AG20443 (cell line): Measurements from ENCODE around the gene AGAP1.

ENCODE experiments used
- DNase-seq: peaks from one replicate; pipeline ENCODE4 v3.0.0; 2012; ENCODE audit warnings: low spot score, mixed read lengths

The AGAP1 gene

GRCh38 chr2:235665661-235666212 lies 171.9 kb downstream of the AGAP1 start:
- no peak for DNase-seq

GRCh38 chr2:235666213-235666781 lies 172.5 kb downstream of the AGAP1 start:
- peak; percentile 56 for DNase-seq

GRCh38 chr2:235668782-235669181 lies 174.9 kb downstream of the AGAP1 start:
- DNase-seq: no peak

- peak; percentile 92 for DNase-seq
Measured at GRCh38 chr2:235669269-235669831, 175.5 kb downstream of the AGAP1 start.

DNA sequence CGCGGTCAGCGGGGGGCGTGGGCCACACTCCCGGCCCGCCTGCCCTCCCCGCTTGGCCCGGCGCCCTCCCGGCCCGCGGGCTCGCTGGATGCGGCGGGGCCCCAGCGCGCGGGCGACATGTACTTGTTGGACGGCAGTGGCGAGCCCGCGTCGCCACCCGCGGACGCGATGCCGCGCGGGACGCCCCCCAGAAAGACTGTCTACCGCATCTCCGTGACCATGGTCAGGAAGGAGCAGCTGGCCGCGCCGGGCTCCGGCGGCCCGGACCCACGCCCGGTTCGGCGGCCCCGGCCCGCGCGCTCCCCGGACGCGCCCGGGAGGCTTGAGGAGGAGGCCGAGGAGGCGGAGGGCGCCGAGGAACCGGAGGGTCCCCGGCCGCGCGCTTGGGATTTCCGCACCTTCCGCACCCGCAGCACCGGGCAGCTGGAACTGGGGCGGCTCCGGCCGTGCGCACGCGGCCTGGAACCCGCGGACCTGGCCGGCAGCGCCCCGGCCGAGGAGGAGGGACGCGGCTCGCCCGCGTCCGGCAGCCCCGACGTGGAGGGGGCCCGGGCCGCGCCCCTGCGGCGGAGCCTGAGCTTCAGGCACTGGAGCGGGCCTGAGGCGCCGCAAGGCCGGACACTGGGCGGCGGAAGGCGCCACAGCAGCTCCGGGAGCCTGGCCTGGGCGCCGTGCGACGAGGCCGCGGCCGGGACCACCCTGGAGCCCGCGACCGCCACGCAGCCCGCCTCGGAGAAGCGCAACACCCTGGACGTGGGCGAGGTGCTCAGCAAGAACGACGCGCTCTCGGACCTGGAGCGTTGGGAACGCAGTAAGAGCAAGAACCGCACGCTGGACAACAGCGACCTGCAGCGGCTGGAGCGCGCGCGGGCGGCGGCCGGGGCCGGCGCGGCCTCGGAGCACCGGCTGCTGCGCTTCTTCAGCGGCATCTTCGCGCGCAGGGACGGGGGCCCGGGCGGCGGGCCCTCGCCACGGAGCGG lies 176.4 kb downstream of the AGAP1 start:
- DNase-seq: peak; percentile 88

DNA sequence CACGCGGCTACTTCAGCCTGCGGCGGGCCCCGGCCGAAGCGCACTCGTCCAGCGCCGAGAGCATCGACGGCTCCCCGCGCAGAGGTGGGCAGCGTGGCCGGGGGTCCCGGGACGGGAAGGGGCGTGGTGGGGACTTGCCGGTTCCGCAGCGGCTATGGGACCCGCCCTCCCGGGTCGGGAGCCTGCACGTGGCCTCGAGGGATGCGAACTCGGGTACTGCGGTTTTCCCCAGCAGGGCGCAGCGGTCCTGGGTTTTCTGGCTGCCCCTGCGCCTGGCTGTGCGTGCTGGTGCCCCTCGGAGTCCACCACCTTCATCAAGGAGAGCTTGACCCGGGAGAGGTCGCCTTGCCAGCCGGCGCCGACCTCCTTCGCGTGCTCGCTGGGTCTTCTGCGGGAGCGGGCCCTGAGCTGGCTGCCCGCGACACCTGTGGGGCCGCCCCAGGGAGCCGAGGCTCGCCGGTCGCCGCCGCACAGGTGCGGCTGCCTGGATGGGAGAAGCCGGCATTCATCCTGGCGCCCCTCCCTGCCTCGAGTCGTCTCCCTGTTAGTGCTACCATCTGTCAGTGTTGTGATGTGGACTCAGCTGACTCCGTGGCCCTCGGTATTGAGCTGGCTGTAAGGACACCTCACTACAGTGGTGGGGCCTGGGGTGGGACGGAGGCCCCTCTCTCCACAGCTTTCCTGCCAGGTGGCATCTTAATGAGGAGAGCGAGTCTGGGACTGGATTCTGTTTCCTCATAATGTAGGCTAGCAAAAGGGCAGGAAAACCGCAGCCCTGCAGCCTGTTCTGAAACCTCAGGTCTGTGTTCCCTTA lies 177.3 kb downstream of the AGAP1 start:
- DNase-seq: no peak

GRCh38 chr2:235672720-235673119 lies 178.9 kb downstream of the AGAP1 start:
- DNase-seq: no peak

DNA sequence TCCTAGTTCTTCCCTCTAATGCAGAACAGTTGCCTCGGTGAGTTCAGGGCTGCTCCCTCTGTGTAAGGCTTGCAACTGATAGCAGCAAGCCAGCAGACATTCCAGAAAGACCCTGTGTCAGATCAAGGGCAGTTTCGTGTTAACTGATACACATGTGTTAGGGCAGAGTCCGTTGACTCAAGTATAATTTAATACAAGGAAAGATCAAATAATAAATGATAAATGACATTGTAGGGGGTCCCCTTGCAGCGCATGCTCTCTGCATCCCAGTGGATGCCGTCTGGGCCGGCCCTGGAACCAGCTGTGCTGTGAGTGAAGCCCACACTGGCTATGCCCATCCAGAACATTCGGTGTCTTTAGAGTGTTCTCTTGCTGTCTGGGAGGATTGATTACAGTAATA lies 180.3 kb downstream of the AGAP1 start:
- no peak for DNase-seq

DNA sequence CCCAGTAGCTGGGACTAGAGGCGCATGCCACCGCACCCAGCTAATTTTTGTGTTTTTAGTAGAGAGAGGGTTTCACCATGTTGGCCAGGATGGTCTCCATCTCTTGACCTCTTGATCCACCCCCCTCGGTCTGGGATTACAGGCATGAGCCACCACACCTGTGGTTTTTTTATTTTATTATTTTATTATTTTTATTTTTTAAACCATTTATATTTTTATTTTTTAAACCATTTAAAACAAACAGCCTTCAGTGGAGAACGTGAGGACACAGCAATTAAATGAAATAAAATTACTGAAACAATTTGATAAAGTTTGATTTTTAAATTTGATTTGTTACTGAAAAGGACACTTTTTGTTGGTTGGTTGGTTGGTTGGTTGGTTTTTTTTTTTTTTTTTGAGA lies 181.0 kb downstream of the AGAP1 start:
- no peak for DNase-seq

DNA sequence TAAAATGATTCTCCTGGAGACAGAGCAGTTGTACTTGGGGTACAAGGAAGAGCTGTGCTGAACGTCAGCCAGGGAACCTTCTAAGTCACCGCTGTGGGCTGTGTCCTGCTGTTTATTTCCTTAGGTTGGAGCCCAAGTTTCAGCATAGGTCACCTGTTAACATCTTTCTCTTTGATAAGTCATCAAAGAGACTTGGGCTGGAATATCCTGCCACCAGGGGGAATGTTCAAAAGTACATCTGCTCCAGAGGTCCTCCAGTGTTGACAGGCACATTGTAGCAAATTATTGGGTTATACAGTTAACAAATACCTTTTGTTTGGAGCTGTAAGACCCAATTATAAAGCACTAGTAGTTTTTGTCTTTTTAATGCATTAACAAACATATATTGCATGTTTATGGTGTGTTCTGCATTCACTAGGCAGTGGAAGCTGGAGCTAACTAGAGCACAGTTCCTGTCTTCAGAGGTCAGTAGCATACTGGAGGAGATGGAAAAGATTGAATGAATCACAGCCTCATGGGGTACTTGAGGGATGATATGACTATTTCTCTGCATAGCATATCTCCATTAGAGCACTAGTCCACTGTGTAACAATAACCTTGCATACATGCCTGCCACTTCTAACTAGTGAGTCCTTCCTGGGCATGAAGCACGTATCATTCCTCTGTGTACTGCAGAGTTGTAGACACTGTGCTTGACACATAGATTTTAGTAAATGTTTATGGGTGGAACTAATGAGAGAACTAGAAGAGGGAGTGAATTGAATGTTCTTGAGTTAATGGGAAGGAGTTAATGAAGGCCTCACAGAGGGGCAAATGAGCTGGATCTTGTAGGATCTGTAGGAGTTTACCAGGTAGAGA lies 182.1 kb downstream of the AGAP1 start:
- DNase-seq: peak; percentile 33

DNA sequence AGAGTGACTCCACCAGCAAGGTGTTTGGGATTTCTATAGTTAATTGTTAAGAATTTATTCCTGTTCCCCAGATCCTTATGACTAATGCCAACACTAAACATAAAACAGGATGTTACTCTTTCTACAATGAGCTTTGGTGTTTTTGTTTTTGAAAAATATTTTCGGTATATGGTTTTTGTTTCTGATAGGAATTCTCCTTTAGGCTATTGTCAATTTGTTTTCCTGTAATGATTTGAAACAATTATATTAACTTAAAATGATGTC lies 182.6 kb downstream of the AGAP1 start:
- DNase-seq: no peak

- DNase-seq: no peak
Measured at GRCh38 chr2:235677276-235677788, 183.5 kb downstream of the AGAP1 start.

- DNase-seq: no peak
Measured at GRCh38 chr2:235677937-235678336, 184.1 kb downstream of the AGAP1 start.

- DNase-seq: no peak
Measured at GRCh38 chr2:235678712-235679111, 184.9 kb downstream of the AGAP1 start.

DNA sequence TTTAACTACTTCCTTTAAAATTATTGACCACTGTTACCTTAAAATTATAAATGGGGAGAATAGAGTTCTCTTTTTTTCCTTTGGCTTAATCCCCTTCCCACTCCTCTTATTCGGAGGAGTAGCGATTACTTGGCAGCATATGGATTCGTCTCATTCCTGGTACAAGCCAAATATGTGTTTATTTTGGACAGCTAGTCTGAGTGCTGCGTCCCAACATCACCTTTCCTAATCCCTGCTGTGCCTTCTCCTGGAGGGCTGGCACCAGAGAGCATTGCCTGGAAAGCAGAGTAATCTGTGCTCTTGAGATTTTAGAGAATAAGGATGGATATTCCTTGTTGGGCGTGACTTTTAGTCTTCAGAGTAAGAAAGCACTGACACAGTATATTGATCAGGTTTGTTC lies 185.6 kb downstream of the AGAP1 start:
- DNase-seq: no peak

DNA sequence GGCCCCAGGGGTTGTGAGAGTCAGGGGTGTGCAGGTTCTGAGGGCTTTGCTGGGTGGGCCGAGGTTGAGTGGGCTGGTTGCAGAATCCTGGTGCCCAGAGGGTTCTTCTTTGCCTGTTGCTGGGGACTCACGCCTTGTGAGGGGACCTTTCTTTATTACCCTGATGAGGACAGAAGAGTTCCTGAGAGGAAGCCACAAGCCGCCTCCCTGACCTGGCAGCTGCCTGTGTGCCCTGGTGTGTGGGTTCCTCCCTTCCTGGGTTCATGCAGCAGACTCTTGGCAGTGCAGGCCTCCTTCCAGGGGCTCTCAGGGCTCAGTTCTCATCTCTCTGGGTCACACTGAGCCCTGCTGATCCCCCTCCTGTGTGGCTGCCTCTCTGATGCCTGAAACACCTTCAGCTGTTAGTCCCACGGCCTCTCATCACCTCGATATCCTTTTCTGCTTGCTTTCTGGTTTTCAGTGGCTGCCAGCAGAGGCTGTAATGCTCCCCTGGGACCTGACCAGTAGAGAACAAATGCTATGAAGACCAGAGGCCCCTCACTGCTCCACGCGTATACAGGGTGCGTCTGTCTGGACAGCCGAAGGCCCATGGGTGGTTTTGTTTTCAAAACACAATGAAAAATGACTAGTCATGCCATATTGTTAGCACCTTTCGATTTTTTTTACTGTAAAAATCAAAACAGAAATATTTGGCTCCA lies 191.3 kb downstream of the AGAP1 start:
- DNase-seq: no peak

DNA sequence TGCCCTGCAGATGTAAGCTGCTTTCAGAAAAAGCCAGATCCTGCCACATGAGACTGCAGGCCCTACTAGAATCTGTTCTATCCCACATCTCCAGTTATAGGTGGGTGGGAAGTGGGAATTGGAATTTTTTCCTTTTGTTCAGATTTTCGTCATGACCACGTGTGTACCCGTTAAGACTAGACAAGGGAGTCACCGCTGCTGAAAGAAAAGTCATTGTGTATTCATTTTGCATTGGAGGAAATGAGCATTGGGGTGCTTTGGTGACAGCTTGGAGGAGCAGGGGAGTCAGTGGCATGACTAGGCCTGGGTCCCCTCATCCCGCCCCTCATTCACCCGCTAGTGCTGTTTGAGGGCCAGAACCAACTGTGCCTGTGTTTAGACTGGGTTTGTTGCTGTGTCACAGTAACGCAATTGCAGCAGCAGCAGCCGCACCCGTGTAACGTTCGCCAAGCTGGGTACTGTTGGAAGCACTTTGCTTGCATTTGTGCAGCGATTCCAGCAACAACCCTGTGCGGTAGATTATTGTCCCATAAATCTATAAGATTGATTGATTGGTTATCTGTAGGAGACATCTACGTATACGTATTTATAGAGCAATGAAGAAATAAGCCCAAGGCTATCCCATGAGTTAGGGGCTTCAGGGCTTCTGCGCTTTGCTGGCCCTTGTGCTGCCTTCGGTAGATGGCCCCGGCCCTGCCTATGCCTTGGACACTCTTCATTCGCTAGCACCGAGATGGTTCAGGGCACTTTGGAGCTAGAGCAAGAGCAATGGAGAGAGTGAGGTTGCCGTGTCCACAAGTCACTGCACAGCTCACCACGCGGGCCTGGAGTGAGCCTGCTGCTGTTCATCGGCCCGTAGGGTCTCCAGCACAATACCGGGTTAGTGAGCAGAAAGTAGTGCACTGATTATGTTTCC lies 194.9 kb downstream of the AGAP1 start:
- DNase-seq: no peak

GRCh38 chr2:235689427-235689853 lies 195.6 kb downstream of the AGAP1 start:
- DNase-seq: no peak

DNA sequence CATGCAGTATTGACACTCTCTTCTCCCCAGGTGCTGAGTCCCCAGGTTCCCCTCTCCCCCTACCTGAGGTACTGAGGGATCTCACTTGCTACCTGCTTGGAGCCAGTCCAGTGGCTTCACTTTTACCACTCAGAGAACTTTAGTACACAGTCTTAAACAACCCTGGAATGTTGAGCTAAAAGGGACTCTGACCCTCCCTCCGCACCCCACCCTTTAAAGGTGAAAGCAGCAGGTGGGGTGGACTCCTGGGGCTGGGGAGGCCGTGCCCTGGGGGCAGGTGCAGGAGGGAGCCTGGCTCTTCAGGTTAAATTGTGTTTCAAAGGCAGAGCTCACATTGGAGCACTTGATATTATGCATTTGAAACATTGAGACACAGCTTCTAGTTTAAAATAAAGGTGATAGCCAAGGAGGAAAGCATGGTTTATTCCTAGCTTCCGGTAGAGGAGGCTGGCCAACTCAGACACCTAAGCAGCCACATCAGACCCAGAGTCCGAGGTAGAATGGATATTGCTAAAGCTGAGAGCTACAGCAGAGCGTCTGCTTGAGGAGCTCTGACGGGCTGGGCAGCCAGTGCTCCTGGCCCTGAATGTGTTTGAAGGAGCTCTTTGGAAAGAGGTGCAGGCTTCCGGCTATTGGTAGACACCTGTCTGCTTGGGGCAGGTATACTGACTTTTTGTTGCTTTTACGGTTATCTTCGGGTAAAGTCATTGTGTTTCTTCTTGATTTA lies 196.4 kb downstream of the AGAP1 start:
- no peak for DNase-seq
